CD14-positive monocyte (primary cell): ENCODE measurements around the gene NDUFS6. TPM values are rescaled to one million over a fixed set of nuclear protein-coding genes. Genes with fewer than 3 reads are reported as not detected.
A peak's percentile ranks its signal among the peaks of the same experiment; 100 is the strongest.

Experiments used
- DNase-seq, 3 donors: peaks; one replicate each; pipeline ENCODE4 v3.0.0-alpha.2; 2011 to 2022
- H2AFZ ChIP-seq: 2 replicates; pipeline ENCODE4 v1.6.0; 2012; ENCODE audit warnings: mild to moderate bottlenecking, low read depth, low read length, inconsistent platforms; ENCODE audit not compliant: insufficient read depth, poor library complexity, severe bottlenecking
- H3K27ac ChIP-seq, 2 donors: 1 replicate in 1 of 2; 2 replicates in 1 of 2; pipeline ENCODE4 v1.5.1; 2012 to 2013; ENCODE audit warnings: low read length in 2 of 2, control low read depth in 1 of 2, inconsistent platforms in 1 of 2, low read depth in 1 of 2, mild to moderate bottlenecking in 1 of 2
- H3K27me3 ChIP-seq, 2 donors: one replicate each; pipeline versions ENCODE4 v1.6.0 to v1.6.1; 2011 to 2013; ENCODE audit warnings: low read length in 2 of 2; ENCODE audit not compliant: control insufficient read depth in 2 of 2, insufficient read depth in 2 of 2
- H3K36me3 ChIP-seq, 2 donors: replicated peaks in 1 of 2; 1 replicate in 1 of 2; 2 replicates in 1 of 2; pipeline versions ENCODE4 v1.5.1 to v1.6.1; 2012 to 2013; ENCODE audit warnings: low read length in 2 of 2, control low read depth in 1 of 2, inconsistent platforms in 1 of 2, mild to moderate bottlenecking in 1 of 2; ENCODE audit not compliant: insufficient read depth in 2 of 2, control insufficient read depth in 1 of 2
- H3K4me1 ChIP-seq, 2 donors: 1 replicate in 1 of 2; 2 replicates in 1 of 2; pipeline versions ENCODE4 v1.5.1 to v1.6.1; 2012 to 2013; ENCODE audit warnings: low read length in 2 of 2, control low read depth in 1 of 2, inconsistent platforms in 1 of 2, mild to moderate bottlenecking in 1 of 2, moderate library complexity in 1 of 2; ENCODE audit not compliant: insufficient read depth in 2 of 2, control insufficient read depth in 1 of 2
- H3K4me2 ChIP-seq: replicated peaks from 2 replicates; pipeline ENCODE3; 2012; ENCODE audit warnings: low read length, moderate library complexity, mild to moderate bottlenecking; ENCODE audit not compliant: poor library complexity, severe bottlenecking; ENCODE audit errors: extremely low read depth
- H3K4me3 ChIP-seq, 3 experiments: fragments of 200-600 bp in 1 of 3; sonication (generic) in 1 of 3; replicated peaks in 1 of 3; 1 replicate in 2 of 3; 2 replicates in 1 of 3; pipeline ENCODE4 v1.5.1; 2011 to 2013; ENCODE audit warnings: low read length in 3 of 3, mild to moderate bottlenecking in 3 of 3, control low read depth in 2 of 3, low read depth in 2 of 3, inconsistent platforms in 1 of 3, moderate library complexity in 1 of 3
- H3K79me2 ChIP-seq: 2 replicates; pipeline ENCODE4 v1.6.0; 2012; ENCODE audit warnings: mild to moderate bottlenecking, control low read depth, inconsistent platforms, low read length, moderate library complexity; ENCODE audit not compliant: insufficient read depth
- H3K9ac ChIP-seq: 2 replicates; pipeline ENCODE4 v1.6.0; 2017; ENCODE audit warnings: low read length, mild to moderate bottlenecking; ENCODE audit not compliant: insufficient read depth, poor library complexity, severe bottlenecking
- H3K9me3 ChIP-seq, 2 donors: replicated peaks in 1 of 2; 1 replicate in 1 of 2; 2 replicates in 1 of 2; pipeline versions ENCODE4 v1.5.1 to v1.6.1; 2012 to 2013; ENCODE audit warnings: low read length in 2 of 2, control low read depth in 1 of 2; ENCODE audit not compliant: control insufficient read depth in 1 of 2, insufficient read depth in 1 of 2
- H4K20me1 ChIP-seq: 2 replicates; pipeline ENCODE4 v1.6.0; 2012; ENCODE audit warnings: mild to moderate bottlenecking, low read length, control low read depth, moderate library complexity; ENCODE audit not compliant: insufficient read depth
- H3K27ac Mint-ChIP-seq, 7 donors: one replicate each; pipeline ENCODE4 v1.8.0; 2020; ENCODE audit warnings: mild to moderate bottlenecking in 7 of 7, mixed read lengths in 7 of 7, moderate library complexity in 6 of 7, inconsistent platforms in 2 of 7
- H3K27me3 Mint-ChIP-seq, 3 donors: one replicate each; pipeline ENCODE4 v1.8.0; 2021 to 2022; ENCODE audit warnings: low read depth in 3 of 3, mild to moderate bottlenecking in 3 of 3, mixed read lengths in 3 of 3, moderate library complexity in 3 of 3, inconsistent platforms in 1 of 3
- H3K36me3 Mint-ChIP-seq, 2 donors: one replicate each; pipeline ENCODE4 v1.8.0; 2020; ENCODE audit warnings: mixed read lengths in 2 of 2, inconsistent platforms in 1 of 2, mild to moderate bottlenecking in 1 of 2
- H3K4me1 Mint-ChIP-seq: one replicate; pipeline ENCODE4 v1.8.0; 2020; ENCODE audit warnings: mild to moderate bottlenecking, mixed read lengths
- H3K4me3 Mint-ChIP-seq, 2 donors: one replicate each; pipeline ENCODE4 v1.8.0; 2020; ENCODE audit warnings: mild to moderate bottlenecking in 2 of 2, mixed read lengths in 2 of 2, moderate library complexity in 1 of 2
- H3K9me3 Mint-ChIP-seq, 7 donors: one replicate each; pipeline ENCODE4 v1.8.0; 2020 to 2022; ENCODE audit warnings: mixed read lengths in 7 of 7, mild to moderate bottlenecking in 6 of 7, moderate library complexity in 6 of 7, inconsistent platforms in 2 of 7
- WGBS: methylation state at CpG from one replicate; pipeline ENCODE4 v1.1.5; 2013; ENCODE audit warnings: missing lambda C conversion rate; ENCODE audit not compliant: insufficient coverage; 5-methylcytosine and 5-hydroxymethylcytosine counted together
- intact Hi-C, 2 donors: fragments of 100-400 bp; cut with micrococcal nuclease; formaldehyde crosslinking; loops; one replicate each; pipeline versions ENCODE4 v1.15.0 to v1.15.1; 2023
- polyA plus RNA-seq, 3 donors: library from polyadenylated mRNA; depleted of rRNA in 1 of 3; unstranded in 2 of 3; stranded (reverse) in 1 of 3; fragments of 300-500 nt in 2 of 3; fragments of >200 nt in 1 of 3; fragmentation: Illumina TruSeq in 2 of 3; gene quantifications; 1 replicate in 2 of 3; 2 replicates in 1 of 3; pipeline ENCODE4 v1.2.3, GENCODE V29; 2012 to 2021
- TF ChIP-seq, protein P1 (sequence below): fragments of 200-600 bp; IDR thresholded peaks from one replicate; pipeline ENCODE4 v1.8.0; 2022; ENCODE audit warnings: antibody characterized with exemption, mild to moderate bottlenecking

Gene NDUFS6
- polyA plus RNA-seq, 3 donors, result 20.5 to 62.3 (median 62.2) TPM

DNA sequence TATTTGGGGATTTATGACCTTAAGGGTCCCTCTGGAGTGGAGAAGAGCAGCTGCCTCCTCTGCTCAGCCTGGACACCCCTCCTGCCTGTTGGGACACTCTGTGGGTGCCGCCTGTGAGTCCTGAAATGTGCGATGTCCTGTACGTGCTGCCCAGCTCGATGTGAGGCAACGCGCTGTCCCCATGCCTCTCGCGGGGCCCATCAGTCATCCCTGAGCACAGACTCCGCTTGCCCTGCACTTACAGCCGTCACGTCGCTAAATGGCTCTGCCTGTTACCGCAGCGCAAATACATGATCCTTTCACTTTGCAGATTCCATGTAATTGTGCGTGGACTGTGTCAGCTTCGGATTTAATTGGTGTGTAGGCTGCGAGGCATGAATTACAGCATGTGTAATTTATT lies 54.4 kb downstream of the NDUFS6 start:
- H3K9me3 Mint-ChIP-seq, result peaks cover 2 to 8% (median 3%) of the 10 kb centered on the region in 7 donors
- Histone ChIP-seq H3K4me3 (no peak overlapping the region), H3K9ac (no peak overlapping the region), H3K4me1 (no peaks in the 10 kb centered on the region), H3K9me3 (peaks cover 0 to 5% of the 10 kb centered on the region in 2 donors), H3K27ac (no peak overlapping the region), H4K20me1 (no peaks in the 10 kb centered on the region), H3K4me2 (no peak overlapping the region), H3K79me2 (no peaks in the 10 kb centered on the region), H3K27me3 (peaks cover 4 to 21% of the 10 kb centered on the region in 2 donors), H3K36me3 (no peaks in the 10 kb centered on the region), H2AFZ (no peak overlapping the region)
- peaks cover 31 to 70% (median 48%) of the 10 kb centered on the region in 3 donors for H3K27me3 Mint-ChIP-seq
- no peaks in the 10 kb centered on the region for H3K36me3 Mint-ChIP-seq
- DNase-seq, result no peak
- WGBS, result 82% methylated on average over 8 of the region's 17 CpGs
- H3K4me1 Mint-ChIP-seq, result no peaks in the 10 kb centered on the region
- intact Hi-C loops, result no loop called here
- peak overlapping the region in 1 of 2 donors; percentile 2 for H3K4me3 Mint-ChIP-seq
- no peak overlapping the region for H3K27ac Mint-ChIP-seq
- TF ChIP-seq, protein P1, sequence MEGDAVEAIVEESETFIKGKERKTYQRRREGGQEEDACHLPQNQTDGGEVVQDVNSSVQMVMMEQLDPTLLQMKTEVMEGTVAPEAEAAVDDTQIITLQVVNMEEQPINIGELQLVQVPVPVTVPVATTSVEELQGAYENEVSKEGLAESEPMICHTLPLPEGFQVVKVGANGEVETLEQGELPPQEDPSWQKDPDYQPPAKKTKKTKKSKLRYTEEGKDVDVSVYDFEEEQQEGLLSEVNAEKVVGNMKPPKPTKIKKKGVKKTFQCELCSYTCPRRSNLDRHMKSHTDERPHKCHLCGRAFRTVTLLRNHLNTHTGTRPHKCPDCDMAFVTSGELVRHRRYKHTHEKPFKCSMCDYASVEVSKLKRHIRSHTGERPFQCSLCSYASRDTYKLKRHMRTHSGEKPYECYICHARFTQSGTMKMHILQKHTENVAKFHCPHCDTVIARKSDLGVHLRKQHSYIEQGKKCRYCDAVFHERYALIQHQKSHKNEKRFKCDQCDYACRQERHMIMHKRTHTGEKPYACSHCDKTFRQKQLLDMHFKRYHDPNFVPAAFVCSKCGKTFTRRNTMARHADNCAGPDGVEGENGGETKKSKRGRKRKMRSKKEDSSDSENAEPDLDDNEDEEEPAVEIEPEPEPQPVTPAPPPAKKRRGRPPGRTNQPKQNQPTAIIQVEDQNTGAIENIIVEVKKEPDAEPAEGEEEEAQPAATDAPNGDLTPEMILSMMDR, result no peak

GRCh38 chr5:1856596-1857255 lies 55.5 kb downstream of the NDUFS6 start:
- H3K27me3 Mint-ChIP-seq, result peaks cover 20 to 59% (median 36%) of the 10 kb centered on the region in 3 donors
- TF ChIP-seq, protein P1, result no peak
- Histone ChIP-seq H3K36me3 (no peaks in the 10 kb centered on the region), H3K4me2 (no peak overlapping the region), H3K27ac (no peak overlapping the region), H4K20me1 (no peaks in the 10 kb centered on the region), H3K27me3 (peaks cover 0 to 9% of the 10 kb centered on the region in 2 donors), H3K9ac (no peak overlapping the region), H3K79me2 (no peaks in the 10 kb centered on the region), H3K9me3 (peaks cover 0 to 5% of the 10 kb centered on the region in 2 donors), H2AFZ (no peak overlapping the region), H3K4me1 (no peaks in the 10 kb centered on the region), H3K4me3 (no peak overlapping the region)
- peak overlapping the region in 1 of 7 donors; percentile 50 for H3K27ac Mint-ChIP-seq
- intact Hi-C loops, result no loop called here
- H3K4me1 Mint-ChIP-seq, result no peaks in the 10 kb centered on the region
- no peak for DNase-seq
- H3K9me3 Mint-ChIP-seq, result peaks cover 2 to 8% (median 3%) of the 10 kb centered on the region in 7 donors
- peak overlapping the region in 1 of 2 donors; percentile 21 for H3K4me3 Mint-ChIP-seq
- 79% methylated on average over 49 of the region's 49 CpGs for WGBS
- H3K36me3 Mint-ChIP-seq, result no peaks in the 10 kb centered on the region
